Renal cortical epithelial cell (primary cell): ENCODE measurements around the gene APOL2. TPM values are rescaled to one million over a fixed set of nuclear protein-coding genes. Genes with fewer than 3 reads are reported as not detected.
"Not testable (repeated sequence)": the region's sequence is repeated elsewhere in the genome, so short reads cannot be mapped to it uniquely, and the experiment has no call there.

Experiments used
- DNase-seq: peaks from one replicate; pipeline ENCODE4 v3.0.0-alpha.2; 2011; ENCODE audit warnings: low read depth
- total RNA-seq: library from RNA; depleted of rRNA; stranded (reverse); fragments of >200 nt; gene quantifications from 2 replicates; pipeline ENCODE4 v1.2.3, GENCODE V29; 2014

APOL2 gene
- total RNA-seq, 1 donor from 2014 or later, result 157 TPM

DNA sequence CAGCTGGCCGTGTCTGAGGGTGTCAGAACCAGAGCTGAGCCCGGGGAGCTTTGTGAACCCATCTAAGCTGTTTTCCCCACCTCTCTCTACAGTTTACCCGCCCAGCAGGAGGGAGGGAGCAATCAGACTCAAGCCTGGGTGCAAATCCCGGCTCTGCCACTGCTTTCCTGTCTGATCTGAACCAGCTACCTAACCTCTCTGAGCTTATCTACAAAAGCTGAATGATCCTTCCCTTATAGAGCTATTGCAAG is 252 bp downstream of the APOL2 start:
- no peak for DNase-seq

DNA sequence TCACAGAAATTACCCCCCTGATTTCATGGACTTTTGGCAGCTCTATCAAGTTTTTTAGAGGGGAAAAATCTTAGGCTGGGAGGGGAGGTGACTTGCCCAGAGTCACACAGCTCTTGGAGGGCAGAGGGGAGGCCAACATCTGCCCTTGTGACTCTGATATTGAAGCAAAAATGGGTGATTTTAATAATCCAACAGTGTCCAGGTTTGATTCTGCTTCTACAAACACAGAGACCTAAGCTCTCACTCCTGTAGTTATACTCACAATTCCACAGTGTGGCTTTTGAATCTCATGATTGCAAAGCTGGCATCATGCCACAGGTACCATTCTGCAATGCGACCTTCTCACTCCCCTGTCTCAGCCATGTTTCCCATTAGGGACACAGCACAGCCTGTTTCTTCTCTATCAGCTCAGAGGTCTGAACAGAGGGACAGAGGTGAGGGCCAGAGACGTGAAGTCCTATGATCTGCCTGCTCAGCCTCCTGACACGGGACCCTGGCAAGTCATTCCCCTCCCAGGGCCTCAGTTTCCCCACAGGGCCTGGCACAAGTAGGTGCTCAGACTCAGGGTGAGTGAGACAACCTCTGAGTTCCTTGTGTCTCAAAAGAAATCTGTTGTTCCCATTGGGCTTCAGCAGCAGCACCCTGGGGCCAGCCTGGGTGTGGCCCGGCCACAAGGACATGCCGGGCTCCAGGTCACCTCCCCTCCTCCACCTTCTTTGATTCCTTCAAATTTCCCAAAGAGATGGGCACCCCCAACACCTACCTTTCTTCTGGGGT is 766 bp downstream of the APOL2 start:
- no peak for DNase-seq

DNA sequence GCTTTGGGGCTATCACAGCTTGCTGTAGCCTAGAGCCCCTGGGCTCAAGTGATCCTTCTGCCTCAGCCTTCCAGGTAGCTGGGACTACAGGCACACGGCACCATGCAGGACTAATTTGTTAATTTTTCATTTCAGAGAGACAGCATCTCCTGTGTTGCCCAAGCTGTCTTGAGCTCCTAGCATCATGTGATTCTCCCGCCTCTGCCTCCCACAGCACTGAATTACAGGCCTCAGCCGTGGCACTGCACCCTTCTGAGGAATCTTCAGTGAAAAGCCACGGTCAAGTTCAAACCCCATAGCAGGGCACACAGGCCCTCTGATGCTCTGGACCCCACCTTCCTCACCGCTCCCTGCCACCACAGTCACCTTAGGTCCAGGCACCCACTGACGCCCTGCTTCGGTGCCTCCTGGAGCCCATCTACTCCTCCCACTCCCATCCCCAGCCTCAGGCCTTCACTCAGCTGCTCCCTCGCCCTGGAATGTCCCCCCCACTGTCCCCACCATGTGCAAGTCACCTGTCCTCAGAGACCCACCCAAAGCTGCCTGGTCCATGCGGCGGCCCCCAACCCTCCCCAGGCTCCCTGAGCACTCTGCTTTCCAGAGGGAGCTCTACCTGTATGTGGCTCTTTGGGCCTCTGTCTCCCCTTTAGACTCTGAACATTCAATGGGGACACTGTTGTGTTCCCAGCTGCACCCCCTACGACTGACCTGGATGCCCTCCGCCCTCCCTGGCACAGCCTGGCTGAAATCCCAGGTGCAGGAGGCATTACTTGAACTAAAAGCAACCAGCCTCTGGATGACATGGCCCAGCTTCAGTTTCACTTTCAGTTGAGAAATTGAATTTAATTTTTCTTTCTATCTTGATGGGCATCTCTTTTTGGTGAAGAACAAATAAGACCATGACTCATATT is 1.6 kb downstream of the APOL2 start:
- peak; percentile 30 for DNase-seq

GRCh38 chr22:36236388-36237319 is 2.7 kb downstream of the APOL2 start:
- DNase-seq, result no peak

DNA sequence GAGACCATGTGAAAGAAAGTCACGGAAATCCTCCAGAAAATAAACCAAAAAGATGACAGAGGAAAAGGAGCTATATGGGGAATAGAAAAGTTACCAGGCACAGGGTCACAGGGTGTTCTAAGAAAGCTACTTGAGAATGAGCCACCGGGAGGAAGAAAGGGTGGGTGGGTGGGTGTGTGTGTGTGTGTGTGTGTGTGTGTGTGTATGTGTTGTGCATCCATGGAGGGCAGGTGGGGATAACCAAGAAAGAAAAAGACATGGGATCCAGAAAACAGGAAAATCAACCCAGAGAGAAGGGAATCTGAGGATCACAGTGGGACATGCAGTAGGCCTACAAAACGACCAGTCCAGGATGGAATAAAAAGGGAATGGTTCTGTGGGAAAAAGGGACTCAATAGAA is 3.7 kb downstream of the APOL2 start:
- no peak for DNase-seq

DNA sequence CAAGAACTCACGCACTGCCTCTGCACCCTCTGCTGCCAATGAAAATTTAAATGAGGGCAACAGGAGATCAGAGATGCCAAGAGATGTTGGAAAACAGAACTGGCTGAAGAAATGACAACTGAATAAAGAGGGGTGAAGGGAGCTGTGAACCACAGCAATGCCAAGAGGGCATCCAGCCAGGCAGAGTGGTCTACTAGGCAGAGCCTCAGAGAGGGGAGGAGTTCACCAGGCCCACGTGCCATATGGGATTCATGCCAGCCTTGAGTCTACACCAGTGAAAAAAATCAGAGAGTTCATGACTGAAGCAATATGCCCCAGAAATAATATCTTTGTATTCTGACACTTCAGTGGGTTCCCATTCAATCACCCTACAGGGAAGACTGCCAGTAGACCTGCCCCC is 4.4 kb downstream of the APOL2 start:
- no peak for DNase-seq

- no peak for DNase-seq
Observed at GRCh38 chr22:36234213-36234612, 5.1 kb downstream of the APOL2 start.

- DNase-seq, result no peak
Observed at GRCh38 chr22:36233796-36234195, 5.5 kb downstream of the APOL2 start.

DNA sequence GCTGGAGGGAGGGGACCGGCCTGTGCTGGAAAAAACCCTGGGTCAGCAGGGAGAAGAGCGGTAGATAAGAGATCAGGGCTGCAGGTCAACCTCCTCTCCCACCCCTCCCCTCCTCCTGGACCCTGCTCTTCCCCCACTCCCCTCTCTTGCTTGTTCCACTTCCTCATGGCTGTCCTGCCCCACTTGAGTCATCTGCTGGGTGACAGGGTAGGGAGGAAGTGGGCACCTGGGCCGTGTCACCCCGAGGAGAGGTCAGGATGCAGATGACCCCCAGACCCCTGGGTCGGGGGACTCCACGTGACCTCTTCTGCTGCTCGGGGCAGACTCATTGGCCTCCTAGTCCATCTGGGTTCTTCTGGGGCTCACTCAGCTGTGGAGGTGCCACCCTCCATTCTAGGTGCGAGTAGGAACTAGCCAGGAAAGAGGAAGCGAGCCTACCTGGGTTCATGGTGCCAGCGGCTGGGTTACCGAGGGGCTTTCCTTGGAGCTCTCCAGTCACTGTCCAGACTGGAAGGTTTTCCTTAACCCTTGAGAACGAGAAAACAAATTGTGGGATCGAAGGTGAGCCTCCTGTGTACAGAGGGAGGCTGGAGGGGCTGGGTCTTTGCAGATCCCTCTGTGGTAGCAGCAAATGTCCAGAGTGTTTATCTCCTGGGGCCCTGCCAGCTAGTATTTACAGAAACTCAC is 6.5 kb downstream of the APOL2 start:
- no peak for DNase-seq

DNA sequence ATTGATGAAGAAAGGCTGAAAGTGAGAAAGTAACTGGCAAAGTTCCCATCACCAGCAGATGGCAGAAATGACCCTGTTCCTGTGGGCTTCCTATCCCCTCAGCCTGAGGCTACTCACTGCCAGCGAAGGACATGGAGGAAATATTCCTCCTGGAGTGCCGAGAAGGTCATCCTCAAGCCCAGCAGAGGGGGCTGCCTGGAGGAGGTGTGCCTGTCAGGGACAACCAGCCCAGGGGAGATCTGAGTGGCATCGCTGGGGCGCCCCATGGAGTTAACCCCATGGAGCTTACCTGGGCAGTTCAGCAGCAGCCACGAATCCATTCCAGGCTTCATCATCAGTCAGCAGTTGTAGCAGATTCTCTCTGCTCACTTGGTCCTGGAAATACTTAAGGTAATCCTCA is 8.3 kb downstream of the APOL2 start:
- DNase-seq, result not testable (repeated sequence)

GRCh38 chr22:36229649-36230048 is 9.7 kb downstream of the APOL2 start:
- not testable (repeated sequence) for DNase-seq

DNA sequence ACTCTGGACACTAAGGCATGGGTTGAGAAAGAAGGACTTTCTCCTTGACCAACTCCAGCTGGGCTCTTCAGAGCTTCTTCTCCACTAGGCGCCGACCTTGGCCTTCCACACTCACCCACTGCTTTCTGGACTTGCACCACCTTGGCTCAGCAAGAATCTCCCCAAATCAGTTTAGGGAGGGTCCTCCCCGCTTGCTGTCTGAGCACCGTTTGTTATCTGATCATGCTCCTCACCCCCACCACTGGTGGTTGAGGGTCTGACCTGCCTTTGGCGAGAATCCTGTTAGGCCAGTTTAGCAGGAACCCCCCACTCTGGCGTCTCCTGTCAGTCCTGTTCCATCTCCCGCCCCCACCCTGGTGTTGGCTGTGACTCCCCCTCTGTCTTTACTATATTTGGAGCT is 10.4 kb downstream of the APOL2 start:
- no peak for DNase-seq

DNA sequence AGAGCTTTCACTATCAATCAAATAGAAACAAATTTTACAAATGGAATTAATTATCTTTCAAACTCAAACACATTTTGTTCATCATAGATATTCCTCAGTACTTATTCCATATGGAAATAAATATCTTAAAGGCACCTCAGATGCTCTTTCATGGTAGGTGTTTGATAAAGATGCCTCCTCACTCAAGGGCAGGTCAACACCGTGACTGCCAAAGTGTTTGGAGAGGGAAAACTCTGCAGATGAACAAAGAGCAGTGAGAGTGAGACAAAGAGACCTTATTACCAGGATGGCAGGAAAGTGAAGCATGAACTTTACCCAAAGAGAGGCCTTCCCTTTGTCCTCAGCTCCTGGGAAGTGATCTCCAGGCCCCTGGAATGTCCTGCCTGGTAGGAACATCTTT is 11.0 kb downstream of the APOL2 start:
- not testable (repeated sequence) for DNase-seq

DNA sequence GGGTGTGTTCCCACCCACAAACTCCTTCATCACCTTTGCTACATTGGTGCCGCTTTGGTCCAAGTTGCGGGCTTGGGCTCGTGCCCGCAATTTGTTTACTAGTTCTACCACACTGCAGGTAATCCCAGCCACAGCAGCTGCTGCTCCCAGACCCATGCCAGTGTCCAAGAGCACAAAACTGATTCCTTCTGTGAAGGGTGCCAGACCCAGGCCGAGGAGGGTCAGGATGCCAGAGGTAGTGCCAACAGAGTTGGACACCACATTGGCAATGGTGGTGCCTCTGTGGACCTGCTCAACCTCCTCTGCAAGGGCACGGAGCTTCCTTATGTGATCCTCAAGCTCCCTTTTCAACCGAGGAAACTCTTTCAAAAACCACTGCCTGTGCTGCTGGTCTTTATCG is 11.5 kb downstream of the APOL2 start:
- DNase-seq, result no peak

DNA sequence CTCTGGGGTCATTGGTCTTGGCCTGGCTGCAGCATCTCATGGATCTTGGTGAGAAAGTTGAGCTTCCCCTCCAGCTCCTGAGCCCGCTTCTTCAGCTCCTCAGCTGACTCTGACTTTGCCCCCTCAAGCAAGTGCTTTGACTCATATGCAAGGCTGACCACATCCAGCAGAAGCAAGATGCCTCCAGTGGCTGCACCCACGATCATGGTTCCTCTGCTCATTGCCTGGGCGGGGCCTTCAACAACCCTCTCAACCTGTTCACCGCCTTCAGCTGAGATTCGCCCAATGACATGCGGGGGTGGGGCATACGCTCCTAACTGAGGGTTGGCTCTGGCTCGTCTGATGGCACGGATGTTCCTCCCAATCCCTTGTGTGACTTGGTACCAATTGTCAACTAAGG is 11.9 kb downstream of the APOL2 start:
- DNase-seq, result no peak

- DNase-seq, result no peak
Observed at GRCh38 chr22:36226189-36226588, 13.1 kb downstream of the APOL2 start.

- no peak for DNase-seq
Observed at GRCh38 chr22:36225333-36225922, 13.9 kb downstream of the APOL2 start.

GRCh38 chr22:36224245-36224644 is 15.1 kb downstream of the APOL2 start:
- peak; percentile 27 for DNase-seq

DNA sequence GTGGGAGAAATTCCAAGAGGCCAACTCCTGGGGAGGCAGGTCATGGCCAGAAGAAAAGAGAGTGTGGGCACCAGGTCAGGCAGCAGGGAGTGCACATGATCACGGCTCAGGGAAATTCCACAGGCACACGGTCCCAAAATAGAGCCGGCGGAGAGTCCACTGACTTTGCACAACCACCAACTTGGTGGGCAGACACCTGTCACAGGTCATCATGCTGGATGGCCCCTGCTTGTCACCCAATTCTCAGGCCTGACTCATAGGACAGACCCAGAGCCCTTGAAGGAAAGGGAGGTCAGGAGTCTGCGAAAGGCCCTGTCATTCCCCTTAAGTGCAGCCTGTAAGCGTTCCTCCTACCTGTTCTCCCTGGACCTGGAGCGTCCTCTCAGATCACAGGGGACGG is 15.8 kb downstream of the APOL2 start:
- no peak for DNase-seq

- no peak for DNase-seq
Observed at GRCh38 chr22:36222887-36223450, 16.4 kb downstream of the APOL2 start.
